ENCODE measurements around the gene KLC3.

The KLC3 gene

DNA sequence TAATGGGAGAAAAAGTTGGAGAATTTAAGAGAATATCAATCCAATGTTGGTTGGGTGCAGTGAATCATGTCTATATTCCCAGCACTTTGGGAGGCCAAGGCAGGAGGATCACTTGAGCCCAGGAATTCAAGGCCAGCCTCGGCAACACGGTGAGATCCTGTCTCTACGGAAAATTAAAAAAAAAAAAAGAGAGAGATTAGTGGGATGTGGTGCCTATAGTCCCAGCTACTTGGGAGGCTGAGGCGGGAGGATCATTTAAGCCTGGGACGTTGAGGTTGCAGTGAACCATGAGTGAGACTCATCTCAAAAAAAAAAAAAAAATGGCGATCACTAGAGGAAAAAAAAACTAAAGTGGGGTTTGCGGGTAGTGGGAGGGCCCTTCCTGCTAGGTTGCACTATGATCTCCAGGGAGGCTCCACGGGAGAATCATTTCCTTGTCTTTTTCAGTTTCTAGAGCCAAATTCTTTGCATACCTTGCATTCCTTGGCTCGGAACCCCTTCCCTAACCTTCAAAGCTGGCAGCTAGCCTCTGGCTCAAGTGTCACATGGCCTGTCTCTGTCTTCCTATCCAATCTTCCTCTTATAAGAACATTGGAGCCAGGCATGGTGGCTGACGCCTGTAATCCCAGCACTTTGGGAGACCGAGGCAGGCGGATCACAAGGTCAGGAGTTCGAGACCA is 35.6 kb downstream of the KLC3 start:
- no peak for DNase-seq (ENCODE audit: low spot score)

DNA sequence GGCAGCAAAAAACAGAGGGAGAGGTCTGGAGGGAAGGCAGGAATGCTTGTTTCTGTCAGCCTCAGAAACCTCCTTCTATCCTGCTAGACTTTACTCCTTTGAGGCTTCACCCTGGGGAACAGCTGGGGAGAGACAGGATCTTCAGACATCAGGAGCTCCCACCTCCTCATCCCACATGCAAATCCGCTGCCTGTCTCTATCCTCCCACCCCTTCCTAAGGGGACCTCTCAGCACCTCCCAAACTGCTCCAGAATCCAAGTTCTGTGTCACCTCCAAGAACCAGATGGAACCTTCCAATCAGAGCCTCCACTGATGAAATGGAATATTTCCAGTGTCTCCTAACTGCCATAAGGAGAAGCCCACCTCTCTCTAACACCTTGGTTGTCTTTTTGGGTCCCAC is 39.6 kb downstream of the KLC3 start:
- no peak for DNase-seq (ENCODE audit: low spot score)

DNA sequence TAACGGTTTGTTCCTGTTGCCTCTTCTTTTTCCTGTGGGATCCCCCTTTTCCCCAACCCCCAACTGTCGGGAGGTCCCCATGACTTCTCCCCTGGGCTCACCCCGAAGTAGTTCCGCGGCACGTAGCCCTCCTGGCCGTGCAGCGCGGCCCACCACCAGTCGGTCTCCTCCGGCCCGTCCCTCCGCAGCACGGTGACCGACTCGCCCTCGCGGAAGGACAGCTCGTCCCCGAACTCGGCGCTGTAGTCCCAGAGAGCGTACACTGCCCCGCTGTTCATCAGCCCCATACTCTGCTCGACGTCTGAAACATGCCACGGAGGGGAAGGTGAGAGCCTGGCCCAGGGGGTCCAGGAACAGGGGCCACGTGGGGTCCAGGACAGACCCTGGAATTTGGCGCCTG is 41.9 kb downstream of the KLC3 start:
- peak; percentile 24 for DNase-seq (ENCODE audit: low spot score)

DNA sequence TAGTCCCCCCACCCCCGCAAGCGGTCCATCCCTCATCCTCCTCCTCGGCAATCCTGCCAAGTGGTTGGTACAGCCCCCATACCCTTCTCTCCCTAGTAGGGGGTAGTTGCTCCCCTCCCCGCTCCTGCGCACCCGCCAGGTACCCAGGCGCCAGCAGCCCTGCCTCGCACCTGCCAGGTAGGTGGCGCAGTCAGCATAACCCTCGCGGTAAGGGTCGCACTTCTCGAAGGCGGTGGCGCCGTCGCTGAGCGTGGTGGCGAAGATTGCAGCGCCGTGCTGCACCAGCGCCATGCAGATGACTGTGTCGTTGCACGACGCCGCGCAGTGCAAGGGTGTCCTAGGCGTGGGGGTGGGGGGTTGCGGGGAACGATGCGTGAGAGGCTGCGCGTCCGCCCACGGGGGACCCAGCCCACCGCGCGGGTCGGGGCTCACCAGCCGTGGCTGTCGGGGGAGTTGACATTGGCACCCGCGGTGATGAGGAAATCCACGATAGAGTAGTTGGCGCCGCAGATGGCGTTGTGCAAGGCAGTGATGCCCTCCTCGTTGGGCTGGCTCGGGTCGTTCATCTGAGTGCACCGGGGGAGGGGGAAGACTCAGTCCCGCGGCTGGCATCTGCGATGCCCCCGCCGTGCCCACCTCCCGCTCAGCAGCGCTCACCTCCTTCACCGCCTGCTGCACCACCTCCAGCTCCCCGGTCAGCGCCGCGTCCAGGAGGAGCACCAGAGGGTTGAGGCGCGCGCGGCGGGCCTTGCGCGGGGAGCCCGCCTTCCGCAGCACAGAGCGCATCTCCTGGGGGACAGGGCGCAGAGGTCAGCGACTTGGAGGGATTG is 45.1 kb downstream of the KLC3 start:
- DNase-seq (ENCODE audit: low spot score), result peak; percentile 27

DNA sequence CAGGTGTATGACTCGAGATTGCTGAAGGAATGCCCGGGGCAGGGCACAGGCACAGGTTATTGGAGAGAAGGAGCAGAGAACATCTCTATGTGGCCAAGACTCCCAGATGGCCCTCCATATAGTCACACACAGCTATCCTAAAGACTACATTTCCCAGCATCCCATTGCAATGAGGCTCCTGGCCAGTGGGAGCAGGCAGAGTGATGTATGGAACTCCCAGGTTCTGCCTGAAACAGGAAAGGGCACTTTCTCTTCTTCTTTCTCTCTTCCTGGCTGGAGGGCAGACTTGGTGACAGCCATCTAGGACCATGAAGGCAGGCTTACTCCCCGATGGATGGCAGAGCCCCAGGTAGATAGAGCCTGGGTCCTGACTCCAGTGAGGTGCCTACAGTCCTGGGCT is 50.8 kb downstream of the KLC3 start:
- peak; percentile 65 for DNase-seq (ENCODE audit: low spot score)

DNA sequence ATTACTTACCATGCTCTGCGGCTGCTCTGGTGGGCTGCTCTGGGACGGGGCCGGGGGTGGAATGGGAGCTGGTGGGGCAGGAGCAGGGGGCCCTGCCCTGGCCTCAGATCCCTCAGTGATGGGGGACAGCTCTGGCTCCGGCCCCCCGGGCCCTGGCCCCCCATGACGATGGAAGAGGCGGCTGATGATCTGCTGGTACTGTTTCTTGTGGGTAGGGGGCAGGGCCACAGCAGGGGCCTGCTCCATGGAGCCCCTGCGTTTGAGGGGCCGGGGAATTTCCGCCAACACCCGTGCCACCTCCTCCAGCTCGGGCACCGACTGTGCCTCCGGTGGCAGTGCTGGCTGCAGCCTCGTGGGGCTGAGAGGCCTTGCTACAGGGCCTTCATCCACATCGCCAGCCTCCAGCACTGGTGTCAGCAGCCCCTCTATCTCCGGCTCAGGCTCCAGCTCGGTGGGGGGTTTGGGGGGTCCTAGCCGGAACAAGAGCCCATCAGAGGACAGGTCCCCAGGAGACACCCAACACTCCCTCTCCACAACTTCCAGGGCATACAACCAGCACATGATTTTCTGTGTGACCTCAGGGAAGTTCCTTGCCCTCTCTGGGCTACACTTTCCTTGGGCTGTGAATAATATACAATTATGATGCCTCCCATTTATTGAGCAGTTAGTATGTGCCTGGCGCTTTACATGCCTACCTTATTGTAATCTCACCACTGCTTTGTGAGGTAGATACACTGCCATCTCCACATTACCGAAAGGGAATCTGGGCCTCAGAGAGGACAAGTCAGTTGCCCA is 51.5 kb downstream of the KLC3 start:
- DNase-seq (ENCODE audit: low spot score), result no peak

DNA sequence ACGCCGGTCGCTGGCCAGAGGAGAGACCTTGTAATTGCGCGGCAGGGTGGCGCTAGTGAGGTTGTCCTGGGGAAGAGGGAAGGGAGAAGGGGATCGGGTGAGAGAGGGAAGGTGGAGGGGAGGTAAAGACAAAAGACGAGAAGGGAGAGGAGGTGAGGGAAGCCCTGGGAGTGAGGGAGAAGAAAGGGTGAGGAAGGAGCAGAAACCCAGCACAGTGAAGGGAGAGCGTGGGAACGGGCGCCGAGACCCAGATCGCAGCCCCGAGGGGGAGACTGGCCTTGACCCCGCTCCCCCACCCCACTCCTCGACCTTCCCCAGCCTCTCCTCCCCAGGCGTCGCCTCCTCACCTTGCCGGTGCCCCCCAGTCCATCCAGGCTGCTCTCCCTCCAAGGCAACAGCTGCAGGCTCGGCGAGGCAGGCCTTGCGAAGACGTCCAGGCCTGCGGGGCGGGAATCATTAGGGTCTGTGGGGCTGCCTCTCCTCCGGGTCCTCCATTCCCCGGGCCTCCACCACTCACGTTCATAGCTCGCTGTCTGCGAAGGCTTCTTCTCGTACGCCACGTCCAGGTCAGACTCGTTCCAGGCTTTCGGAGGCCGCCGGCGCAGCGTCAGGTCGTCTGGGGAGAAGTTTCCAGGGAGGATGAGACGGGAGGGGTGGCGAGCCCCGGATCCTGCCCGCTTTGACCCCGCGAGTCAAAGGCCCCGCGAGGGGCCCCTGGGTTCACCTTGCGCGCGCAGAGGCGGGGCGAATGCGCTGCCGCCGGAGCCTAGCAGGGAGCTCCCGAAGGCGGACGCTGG is 55.5 kb downstream of the KLC3 start:
- no peak for DNase-seq (ENCODE audit: low spot score)

DNA sequence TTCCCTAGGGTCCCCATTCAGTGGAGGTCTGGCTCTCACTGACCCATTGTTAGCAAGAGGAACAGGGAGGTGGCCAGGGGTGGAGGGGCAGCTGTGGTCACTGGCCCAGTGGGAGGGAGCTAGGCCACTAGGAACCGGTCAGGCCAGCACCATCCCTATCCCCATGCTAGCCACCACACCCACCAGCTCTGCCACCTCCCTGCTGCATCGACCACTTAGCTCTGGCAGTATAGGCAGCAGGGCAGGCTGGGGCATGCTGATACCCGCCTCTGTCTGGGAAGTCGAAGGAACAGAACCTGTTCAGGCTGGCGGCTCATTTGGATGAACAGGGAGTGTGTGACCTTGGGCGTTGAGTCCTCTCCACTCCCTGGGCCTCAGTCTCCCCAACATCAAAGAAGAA is 59.6 kb downstream of the KLC3 start:
- DNase-seq (ENCODE audit: low spot score), result peak; percentile 24

Data from D341Med (cell line).